Measurements from ENCODE around the gene ZNF675. TPM values are rescaled to one million over a fixed set of nuclear protein-coding genes. Genes with fewer than 3 reads are reported as not detected.
"Not testable (repeated sequence)": the region's sequence is repeated elsewhere in the genome, so short reads cannot be mapped to it uniquely, and the experiment has no call there.

Gene ZNF675
- total and polyA plus RNA-seq, 8 donors = 1.7 to 5.7 (median 3.1) TPM

DNA sequence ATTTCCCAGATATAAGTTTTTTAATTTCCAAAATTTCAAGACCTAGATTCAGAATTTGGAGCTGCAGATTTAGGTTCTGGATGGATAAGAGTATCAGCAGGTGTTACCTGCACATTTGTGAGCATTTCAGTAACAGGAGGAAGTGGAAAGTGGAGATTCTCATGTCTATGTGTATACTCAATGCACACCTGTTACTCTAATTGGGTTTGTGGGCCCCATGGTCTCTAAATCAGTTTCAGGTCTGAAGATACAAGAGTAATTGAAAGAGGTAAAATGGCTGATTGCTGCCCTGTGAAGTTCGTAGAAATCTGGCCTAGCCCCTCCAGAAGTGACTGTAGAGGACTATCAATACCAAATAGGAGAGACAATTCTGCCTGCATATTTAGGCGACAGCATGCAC lies 13.9 kb downstream of the ZNF675 start:
- DNase-seq = no peak
- intact Hi-C loops (cut with DNase I) = no loop called here
- H3K27ac ChIP-seq = no peak overlapping the region
- no peaks in the 10 kb centered on the region for H3K27me3 ChIP-seq
- no peak for FAIRE-seq
- TF ChIP-seq, protein P1, sequence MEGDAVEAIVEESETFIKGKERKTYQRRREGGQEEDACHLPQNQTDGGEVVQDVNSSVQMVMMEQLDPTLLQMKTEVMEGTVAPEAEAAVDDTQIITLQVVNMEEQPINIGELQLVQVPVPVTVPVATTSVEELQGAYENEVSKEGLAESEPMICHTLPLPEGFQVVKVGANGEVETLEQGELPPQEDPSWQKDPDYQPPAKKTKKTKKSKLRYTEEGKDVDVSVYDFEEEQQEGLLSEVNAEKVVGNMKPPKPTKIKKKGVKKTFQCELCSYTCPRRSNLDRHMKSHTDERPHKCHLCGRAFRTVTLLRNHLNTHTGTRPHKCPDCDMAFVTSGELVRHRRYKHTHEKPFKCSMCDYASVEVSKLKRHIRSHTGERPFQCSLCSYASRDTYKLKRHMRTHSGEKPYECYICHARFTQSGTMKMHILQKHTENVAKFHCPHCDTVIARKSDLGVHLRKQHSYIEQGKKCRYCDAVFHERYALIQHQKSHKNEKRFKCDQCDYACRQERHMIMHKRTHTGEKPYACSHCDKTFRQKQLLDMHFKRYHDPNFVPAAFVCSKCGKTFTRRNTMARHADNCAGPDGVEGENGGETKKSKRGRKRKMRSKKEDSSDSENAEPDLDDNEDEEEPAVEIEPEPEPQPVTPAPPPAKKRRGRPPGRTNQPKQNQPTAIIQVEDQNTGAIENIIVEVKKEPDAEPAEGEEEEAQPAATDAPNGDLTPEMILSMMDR (IDR thresholded peaks at IDR 0.05) = no peak
- ATAC-seq = no peak
- WGBS, 2 donors = 96 to 97% methylated on average over 2 of the region's 2 CpGs
- no peaks in the 10 kb centered on the region for H3K4me1 ChIP-seq
- H3K36me3 ChIP-seq = no peaks in the 10 kb centered on the region
- no peak overlapping the region for H3K4me3 ChIP-seq
- H3K9me3 ChIP-seq = no peaks in the 10 kb centered on the region

DNA sequence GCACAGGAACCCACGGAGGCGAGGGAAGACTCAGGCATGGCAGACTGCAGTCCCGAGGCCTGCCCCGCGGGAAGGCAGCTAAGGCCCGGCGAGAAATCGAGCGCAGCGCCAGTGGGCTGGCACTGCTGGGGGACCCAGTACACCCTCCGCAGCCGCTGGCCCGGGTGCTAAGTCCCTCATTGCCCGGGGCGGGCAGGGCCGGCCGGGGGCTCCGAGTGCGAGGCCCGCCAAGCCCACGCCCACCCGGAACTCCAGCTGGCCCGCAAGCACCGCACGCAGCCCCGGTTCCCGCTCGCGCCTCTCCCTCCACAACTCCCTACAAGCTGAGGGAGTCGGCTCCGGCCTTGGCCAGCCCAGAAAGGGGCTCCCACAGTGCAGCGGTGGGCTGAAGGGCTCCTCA lies 18.4 kb downstream of the ZNF675 start:
- ATAC-seq; H3K4me3 ChIP-seq; H3K36me3 ChIP-seq; FAIRE-seq; DNase-seq; H3K27ac ChIP-seq; intact Hi-C loops (cut with DNase I); H3K4me1 ChIP-seq; H3K9me3 ChIP-seq; H3K27me3 ChIP-seq: not testable (repeated sequence)
- WGBS, 2 donors = 90 to 91% methylated on average over 22 to 32 of the region's 32 CpGs

DNA sequence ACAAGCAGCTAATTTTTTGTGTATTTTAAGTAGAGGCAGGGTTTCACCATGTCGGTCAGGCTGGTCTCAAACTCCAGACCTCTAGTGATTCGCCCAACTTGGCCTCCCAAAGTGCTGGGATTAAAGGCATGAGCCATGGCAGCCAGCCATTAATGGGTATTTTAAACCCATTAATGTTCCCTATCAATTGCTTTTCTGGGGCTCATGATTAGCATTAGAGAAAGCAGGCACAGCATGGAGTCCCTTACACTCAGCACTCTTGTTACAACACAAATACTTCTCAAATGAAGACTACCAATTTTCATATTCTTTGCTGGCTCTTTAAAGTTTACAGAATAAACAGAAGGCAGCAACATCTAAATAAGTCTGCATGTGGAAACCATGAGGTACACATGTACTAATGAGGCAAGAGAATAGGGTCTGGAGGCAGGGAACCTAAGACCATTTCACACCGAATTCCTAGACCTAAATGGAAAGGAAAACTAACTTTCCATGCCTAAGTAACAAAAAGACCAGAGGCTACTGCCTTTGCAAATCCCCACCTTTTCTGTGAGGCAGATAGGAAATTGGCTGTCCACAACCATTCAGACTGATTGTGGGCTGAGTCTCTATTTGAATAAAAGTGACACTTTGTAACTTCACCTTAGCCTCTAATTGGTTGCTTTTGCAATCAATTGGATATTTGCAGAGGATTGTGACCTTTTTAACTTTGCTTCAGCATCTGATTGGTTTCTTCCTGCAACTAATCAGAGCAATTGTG lies 21.2 kb downstream of the ZNF675 start:
- intact Hi-C loops (cut with DNase I) = no loop called here
- no peak for ATAC-seq
- Histone ChIP-seq H3K9me3 (no peaks in the 10 kb centered on the region), H3K27ac (no peak overlapping the region), H3K36me3 (peaks cover 0 to 24% (median 20%) of the 10 kb centered on the region in 3 donors), H3K4me1 (no peaks in the 10 kb centered on the region), H3K4me3 (no peak overlapping the region), H3K27me3 (no peaks in the 10 kb centered on the region)
- FAIRE-seq = no peak
- WGBS, 2 donors = 54 to 83% methylated on average over 2 to 3 of the region's 3 CpGs
- TF ChIP-seq, protein P1 (IDR thresholded peaks at IDR 0.05) = no peak
- no peak for DNase-seq

DNA sequence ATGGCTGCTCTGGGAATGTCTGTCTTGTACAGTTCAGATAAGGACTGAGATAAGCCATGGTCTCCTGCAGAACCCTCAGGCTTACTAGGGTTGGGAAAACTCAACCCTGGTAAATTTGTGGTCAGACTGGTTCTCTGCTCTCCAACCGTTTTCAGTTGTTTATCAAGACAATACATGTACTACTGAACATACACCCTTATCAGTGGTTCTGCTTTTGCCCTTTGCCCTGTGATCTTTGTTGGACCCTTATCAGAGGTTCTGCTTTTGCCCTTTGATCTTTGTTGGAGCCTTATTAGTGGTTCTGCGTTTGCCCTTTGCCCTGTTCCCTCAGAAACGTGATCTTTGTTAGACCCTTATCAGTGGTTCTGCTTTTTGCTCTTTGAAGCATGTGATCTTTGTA lies 37.2 kb downstream of the ZNF675 start:
- H3K4me1 ChIP-seq; DNase-seq; H3K4me3 ChIP-seq; ATAC-seq; H3K9me3 ChIP-seq; FAIRE-seq; H3K27me3 ChIP-seq; intact Hi-C loops (cut with DNase I); H3K27ac ChIP-seq: not testable (repeated sequence)
- 18 to 31% methylated on average over 3 of the region's 3 CpGs for WGBS, 2 donors
- peaks cover 0 to 17% (median 10%) of the 10 kb centered on the region in 3 donors for H3K36me3 ChIP-seq

Other genes starting within 250 kb of the ZNF675 start
- gene ZNF681, start 71.7 kb upstream of the ZNF675 start, total RNA-seq = 1 to 10 TPM in 5 of 6 donors, under 1 TPM in 1; 0.87 to 2.1 (median 1.3) TPM
- under 1 TPM; 0.30 to 0.59 TPM for gene ZNF681, start 71.7 kb upstream of the ZNF675 start, polyA plus RNA-seq
- under 1 TPM; 0.51 to 0.90 (median 0.71) TPM for gene ZNF726, start 227.7 kb upstream of the ZNF675 start, total RNA-seq
- 1 to 10 TPM in 1 of 2 donors, under 1 TPM in 1; 0.87 to 1.4 TPM for gene ZNF726, start 227.7 kb upstream of the ZNF675 start, polyA plus RNA-seq